Islet of Langerhans (tissue), 1 donor: ENCODE data around the gene CSNK2A3.
"Not testable (repeated sequence)": the region's sequence is repeated elsewhere in the genome, so short reads cannot be mapped to it uniquely, and the experiment has no call there.

Experiments
- FAIRE-seq: peaks from one replicate; lab custom pipeline; 2011; peaks lifted over from hg19 to GRCh38; lab: Jason Lieb, UNC

CSNK2A3 gene

GRCh38 chr11:11379661-11380060, 26.6 kb upstream of the CSNK2A3 start:
- FAIRE-seq, result no peak

- no peak for FAIRE-seq
Observed at GRCh38 chr11:11378184-11378940, 25.3 kb upstream of the CSNK2A3 start.

GRCh38 chr11:11374358-11375148, 21.5 kb upstream of the CSNK2A3 start:
- FAIRE-seq, result no peak

- no peak for FAIRE-seq
Observed at GRCh38 chr11:11373934-11374333, 20.9 kb upstream of the CSNK2A3 start.

GRCh38 chr11:11372461-11372860, 19.4 kb upstream of the CSNK2A3 start:
- no peak for FAIRE-seq

GRCh38 chr11:11370962-11371303, 17.9 kb upstream of the CSNK2A3 start:
- FAIRE-seq, result no peak

GRCh38 chr11:11370255-11370961, 17.4 kb upstream of the CSNK2A3 start:
- no peak for FAIRE-seq

- FAIRE-seq, result no peak
Observed at GRCh38 chr11:11366793-11367192, 13.7 kb upstream of the CSNK2A3 start.

GRCh38 chr11:11363674-11364073, 10.6 kb upstream of the CSNK2A3 start:
- no peak for FAIRE-seq

- no peak for FAIRE-seq
Observed at GRCh38 chr11:11359611-11360010, 6.6 kb upstream of the CSNK2A3 start.

GRCh38 chr11:11356842-11357241, 3.8 kb upstream of the CSNK2A3 start:
- no peak for FAIRE-seq

- not testable (repeated sequence) for FAIRE-seq
Observed at GRCh38 chr11:11351851-11352250, 1.2 kb downstream of the CSNK2A3 start.

GRCh38 chr11:11351042-11351586, 1.9 kb downstream of the CSNK2A3 start:
- no peak for FAIRE-seq

- FAIRE-seq, result no peak
Observed at GRCh38 chr11:11349870-11350337, 3.1 kb downstream of the CSNK2A3 start.

- no peak for FAIRE-seq
Observed at GRCh38 chr11:11349106-11349825, 3.8 kb downstream of the CSNK2A3 start.

- no peak for FAIRE-seq
Observed at GRCh38 chr11:11348303-11348702, 4.7 kb downstream of the CSNK2A3 start.

GRCh38 chr11:11347592-11347991, 5.5 kb downstream of the CSNK2A3 start:
- no peak for FAIRE-seq

- no peak for FAIRE-seq
Observed at GRCh38 chr11:11346303-11346702, 6.7 kb downstream of the CSNK2A3 start.

GRCh38 chr11:11345099-11345498, 8.0 kb downstream of the CSNK2A3 start:
- FAIRE-seq, result no peak

GRCh38 chr11:11344045-11344444, 9.0 kb downstream of the CSNK2A3 start:
- no peak for FAIRE-seq

GRCh38 chr11:11338304-11338703, 14.7 kb downstream of the CSNK2A3 start:
- FAIRE-seq, result no peak

- FAIRE-seq, result no peak
Observed at GRCh38 chr11:11336664-11337063, 16.4 kb downstream of the CSNK2A3 start.
